GM18511 (cell line): ENCODE results near the gene CASP6.
"Not testable (repeated sequence)": the region's sequence is repeated elsewhere in the genome, so short reads cannot be mapped to it uniquely, and the experiment has no call there.

Experiments used
- ATAC-seq: cut with Tn5 transposase; IDR thresholded peaks from one replicate; pipeline ENCODE4 v1.9.1; 2021; ENCODE audit warnings: mild to moderate bottlenecking, moderate library complexity; ENCODE audit not compliant: unreplicated experiment

The CASP6 gene

DNA sequence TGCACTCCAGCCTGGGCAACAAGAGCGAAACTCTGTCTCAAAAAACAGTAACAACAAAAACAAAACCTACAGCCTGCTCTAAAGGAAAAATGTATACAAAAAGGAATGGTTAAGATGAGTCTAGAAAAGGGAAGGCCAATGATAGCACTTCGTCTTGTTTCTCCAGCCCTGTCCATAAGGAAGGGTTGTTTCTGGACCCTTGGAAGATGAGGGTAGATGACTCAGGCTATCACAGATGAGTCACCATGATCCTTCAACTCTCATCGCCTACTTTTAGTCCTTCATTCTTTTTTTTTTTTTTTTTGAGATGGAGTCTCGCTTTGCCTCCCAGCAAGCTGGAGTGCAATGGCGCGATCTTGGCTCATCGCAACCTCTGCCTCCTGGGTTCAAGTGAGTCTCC is 17.8 kb upstream of the CASP6 start:
- no peak for ATAC-seq

DNA sequence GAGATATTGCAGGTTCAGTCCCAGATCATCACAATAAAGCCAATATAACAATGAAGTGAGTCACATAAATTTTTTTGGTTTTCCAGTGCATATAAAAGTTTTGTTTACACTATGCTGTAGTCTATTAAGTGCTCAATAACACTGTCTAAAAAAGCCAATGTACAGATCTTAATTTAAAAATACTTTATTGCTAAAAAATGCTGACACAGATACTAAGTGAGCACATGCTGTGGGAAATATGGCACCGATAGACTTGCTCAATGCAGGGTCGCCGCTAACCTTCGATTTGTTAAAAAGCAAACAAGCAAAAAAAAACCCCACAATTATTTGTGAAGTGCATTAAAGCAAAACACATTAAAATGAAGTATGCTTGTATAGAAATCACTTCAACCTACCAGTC is 16.4 kb upstream of the CASP6 start:
- no peak for ATAC-seq

DNA sequence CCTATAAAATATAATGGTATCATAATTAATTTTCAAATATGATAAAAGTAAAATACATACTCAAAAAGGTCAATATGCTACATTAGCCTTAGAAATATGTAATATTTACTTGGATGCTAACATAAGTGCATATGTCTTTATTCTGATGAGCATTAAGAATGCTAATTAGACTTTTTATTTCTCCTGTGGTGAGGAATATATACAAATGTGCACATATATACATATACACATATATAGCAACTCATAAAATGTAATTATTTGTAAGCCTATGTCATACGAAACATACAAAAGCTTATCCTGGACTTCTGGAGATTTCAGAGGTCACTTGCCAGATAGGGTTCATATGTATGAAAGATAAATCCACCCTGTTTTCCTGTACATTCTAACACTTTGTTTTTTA is 15.5 kb upstream of the CASP6 start:
- no peak for ATAC-seq

DNA sequence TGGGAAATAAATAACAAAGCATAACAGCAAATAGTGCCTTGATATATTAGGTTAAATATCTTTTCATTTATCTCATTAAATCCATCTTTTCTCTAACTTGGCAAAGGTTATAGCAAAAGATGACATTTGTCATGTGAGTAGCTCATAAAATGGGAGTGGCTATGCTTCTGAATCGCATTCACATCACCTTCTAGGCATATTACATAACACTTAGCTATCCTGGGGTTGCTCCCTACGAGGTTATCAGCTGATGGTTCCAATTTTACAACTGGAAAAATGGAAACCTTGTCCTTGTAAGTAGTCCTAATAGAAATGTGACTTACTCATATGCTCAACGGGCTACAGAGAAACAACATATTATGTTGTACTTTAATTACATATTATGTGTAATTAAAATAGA is 10.3 kb upstream of the CASP6 start:
- no peak for ATAC-seq

DNA sequence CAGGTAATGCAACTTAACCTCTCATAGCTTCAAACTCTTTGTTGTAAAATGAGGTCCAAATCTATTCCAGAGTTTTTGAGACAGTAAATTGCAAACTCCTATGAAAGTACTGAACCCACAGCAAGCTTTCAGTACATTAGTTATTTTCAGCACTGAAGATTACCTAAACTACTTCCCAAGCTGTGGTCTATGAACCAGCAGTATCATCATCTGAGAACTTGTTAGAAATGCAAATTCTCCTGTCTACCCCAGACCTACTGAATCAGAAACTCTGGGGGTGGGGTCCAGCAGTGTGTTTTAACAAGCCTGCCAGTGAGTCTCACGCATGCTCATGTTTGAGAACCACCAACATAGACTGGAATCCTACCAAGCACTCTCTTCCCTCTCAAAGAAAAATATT is 5.7 kb upstream of the CASP6 start:
- peak; percentile 73 for ATAC-seq

DNA sequence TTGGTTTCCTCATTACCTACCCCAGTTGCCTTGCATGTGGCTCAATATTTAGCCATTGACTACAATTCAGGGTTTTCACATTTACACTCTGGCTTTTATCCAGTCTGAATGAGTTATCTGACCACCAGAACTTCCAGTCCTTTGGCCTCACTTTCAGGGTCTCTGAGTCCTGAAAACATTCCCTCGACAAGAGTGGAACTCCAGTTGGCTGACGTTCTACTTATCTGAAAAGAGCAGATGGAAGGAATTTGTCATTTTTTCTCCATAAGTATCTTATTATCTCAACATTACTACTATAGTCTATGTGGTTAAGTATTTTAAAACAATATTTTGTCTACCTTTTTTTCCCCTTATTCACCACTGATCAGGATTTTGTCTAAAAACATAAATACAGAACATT is 5.2 kb upstream of the CASP6 start:
- ATAC-seq = no peak

DNA sequence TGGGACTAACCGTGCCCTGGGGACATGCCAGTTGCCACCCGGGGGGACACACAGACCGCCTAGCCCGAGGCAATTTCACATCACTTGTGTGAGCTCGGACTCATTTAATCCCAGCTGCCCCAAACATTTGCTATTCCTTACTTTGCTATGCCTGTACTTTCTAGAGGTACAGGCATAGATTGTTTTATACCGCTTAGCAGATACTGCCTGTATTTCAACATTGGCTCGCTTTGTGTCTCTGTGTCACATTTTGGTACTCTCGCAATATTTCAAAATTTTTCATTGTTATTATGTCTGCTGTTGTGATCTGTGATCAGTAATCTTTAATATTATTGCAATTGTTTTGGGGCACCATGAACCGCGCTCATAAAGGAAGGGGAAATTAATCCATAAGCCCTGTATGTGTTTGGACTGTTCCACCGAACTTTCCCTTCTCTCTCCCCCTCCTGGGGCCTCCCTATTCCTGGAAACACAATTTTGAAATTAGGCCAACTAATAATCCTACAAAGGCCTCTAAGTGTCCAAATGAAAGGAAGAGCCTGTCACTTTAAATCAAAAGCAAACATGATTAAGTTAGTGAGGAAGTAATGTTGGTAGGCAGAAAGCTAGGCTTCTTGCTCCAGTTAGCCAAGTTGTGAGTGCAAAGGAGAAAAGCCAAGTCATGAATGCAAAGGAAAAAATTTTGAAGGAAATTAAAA is 568 bp upstream of the CASP6 start:
- ATAC-seq = no peak

DNA sequence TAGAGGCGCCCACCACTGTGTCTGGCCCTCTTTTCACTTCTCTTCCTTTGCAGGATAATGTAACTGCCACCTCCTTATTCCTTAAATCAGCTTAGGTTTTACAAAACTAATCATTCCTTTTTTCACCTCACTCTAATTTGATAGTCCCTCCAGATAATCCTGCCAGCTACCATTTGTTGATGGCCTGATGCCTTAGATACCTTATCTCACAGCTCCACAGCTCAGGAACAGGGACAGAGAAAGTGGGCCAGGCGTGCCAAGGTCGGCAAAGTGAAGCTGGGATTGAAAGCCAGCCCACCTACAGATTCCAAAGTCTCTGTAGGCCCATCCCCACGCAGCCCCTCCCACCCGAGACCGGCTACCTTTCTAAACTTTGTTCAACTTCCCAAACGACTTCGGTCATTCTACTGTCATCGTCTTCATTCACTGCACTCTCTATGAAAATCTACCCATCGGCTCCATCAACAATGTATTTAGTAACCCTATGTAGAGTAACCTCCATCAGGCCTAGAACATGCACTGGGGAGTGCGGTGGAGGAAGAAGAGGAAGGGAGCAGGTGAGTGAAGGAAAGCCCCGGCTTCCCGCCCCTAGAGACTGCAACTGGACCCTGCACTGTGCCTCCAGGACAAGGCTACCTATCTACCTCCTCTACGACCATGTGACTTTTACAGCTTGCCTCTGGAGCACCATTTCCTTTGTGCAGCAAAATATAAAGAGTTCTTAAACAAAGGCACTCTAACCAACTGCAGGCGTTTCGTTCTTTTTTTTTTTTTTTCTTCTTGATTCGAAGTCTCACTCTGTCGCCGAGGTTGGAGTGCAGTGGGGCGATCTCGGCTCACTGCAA is 1.5 kb downstream of the CASP6 start:
- ATAC-seq = no peak

DNA sequence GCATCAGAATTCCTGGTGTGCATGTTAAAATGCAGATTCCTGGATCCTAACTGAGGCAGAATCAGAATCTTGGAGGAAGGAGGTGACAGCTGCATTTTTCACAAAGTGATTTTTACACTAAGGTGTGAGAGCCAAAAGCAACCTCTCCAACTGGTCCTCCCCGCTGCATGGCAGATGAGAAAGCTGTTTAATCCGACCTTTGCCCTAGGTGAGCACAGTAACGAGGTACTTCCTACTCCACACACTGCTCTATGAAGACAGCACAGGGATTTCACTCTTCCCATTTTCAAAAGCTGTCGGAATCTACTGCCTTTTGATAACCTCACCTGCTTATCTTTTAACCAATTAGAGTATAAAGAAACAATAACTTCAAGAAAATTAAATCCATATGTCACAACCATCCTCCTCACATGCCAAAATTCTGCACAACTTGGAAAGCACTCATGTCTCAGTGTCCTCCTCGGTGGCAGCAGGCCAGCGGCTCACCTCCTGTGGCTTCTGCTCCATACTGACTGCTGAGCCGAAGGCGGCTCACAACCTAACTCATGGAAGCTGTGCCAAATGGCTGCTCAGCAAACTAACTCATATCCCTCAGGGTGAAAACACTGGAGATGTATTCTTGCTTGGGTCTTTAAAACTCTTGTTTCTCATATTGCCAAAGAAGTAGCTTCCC is 3.6 kb downstream of the CASP6 start:
- ATAC-seq = no peak

DNA sequence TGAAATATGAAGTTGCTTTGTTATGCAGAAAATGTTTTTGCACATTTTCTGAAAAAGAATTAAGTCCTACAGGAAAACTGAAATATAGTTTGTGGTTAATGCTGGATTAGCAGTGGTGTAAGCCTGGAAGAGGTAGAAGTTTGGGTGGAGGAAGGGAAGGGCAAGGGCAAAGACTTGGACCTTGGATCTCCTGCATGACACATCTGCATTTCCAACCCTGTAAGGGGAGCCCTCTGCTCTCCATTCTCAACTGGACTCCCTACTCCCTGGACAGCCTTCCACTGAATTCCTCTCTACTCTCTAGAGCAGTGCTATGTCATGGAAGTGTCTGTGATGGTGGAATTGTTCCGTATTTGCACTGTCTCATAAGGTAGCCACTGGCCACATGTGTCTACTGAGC is 4.6 kb downstream of the CASP6 start:
- ATAC-seq = no peak

DNA sequence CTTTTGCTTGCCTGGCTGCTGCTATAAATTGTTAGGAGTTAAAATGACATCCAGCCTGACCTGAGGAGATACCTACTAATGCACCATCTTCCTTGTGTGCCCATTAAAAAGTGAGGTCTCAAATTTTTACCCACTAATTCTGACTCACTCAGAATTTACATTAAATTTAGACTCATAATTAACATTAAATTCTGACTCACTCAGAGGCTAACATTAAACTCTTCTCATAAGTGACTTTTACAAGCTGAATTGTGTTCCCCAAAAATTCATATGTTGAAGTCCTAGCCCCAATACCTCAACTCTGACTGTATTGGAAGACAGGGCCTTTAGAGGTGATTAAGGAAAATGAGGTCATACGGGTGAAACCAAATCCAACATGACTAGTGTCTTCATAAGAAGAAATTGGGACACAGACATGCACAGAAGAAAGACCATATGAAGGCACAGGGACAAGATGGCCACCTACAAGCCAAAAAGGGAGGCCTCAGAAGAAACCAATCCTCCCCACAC is 11.8 kb downstream of the CASP6 start:
- peak; percentile 5 for ATAC-seq

DNA sequence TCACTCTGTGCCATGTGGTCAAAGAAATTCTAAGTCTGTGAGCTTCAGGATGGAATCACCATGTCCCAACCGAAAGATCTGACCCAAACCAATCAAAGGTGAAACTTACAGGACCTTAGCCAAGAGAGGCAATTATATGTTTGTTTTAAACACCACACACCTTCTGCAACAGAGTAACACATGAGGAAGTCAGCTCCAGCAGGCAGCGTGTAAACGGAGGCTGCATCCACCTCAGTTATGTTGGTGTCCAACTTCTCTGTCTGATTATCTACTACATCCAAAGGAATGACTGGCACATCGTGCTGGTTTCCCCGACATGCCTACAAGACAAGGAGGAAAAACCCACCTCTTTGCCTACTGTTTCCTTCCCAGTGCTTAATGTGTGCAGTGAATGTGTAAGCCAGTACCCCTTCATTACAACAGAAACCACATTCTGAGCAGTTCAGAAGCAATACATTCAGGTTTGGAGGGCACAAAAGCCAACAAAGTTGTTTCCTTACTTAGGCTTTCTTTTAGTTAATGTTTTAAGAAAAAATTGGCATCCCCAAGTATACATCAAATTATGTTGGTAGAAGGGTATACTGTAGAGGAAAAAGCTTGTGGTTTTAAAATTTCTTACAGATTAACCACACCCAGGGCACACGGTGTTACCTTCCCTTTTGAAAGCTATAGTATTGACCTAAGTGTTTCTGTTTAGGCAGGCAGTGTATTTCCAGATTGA is 12.4 kb downstream of the CASP6 start:
- peak; percentile 96 for ATAC-seq

DNA sequence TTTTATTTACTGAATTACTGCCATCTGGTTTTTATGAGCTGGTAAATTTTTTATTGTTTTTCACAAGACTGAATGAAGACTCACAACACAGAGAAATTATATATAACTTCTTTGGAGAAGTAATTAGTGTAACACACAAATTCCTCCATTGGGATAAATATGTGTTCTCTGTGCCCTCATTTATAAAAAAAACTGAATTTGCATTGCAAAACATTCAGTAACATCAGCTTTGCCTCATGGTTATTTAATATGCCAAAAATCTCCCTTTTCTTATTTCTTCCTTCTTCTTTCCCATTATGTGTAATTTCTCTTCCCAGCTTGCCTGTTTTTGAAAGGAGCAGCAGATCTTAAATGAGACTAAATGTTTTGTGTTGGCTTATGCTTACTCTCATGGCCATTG is 18.5 kb downstream of the CASP6 start:
- no peak for ATAC-seq

DNA sequence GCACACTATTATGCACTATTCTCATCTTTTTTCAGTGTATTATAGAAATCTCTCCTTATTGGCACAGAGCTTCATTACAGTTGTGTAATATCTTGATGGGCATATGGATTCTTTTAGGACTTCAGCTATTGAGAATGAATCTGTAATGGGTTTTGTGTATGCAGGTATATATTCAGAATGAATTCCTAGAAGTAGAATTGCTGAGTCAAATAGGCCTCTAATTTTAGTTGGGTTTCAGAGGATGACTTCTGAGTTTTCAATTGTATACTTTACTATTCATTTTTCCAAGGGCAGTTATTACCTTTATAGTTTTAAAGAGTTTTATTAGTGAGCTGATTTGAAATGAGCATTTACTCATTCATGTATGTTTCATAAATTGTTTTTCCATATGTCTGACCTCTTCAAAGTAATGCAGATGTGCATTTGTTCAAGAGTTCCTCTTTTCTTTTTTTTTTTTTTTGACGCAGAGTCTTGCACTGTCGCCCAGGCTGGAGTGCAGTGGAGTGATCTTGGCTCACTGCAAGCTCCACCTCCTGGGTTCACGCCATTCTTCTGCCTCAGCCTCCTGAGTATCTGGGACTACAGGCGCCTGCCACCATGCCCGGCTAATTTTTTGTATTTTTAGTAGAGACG is 19.5 kb downstream of the CASP6 start:
- ATAC-seq = no peak

DNA sequence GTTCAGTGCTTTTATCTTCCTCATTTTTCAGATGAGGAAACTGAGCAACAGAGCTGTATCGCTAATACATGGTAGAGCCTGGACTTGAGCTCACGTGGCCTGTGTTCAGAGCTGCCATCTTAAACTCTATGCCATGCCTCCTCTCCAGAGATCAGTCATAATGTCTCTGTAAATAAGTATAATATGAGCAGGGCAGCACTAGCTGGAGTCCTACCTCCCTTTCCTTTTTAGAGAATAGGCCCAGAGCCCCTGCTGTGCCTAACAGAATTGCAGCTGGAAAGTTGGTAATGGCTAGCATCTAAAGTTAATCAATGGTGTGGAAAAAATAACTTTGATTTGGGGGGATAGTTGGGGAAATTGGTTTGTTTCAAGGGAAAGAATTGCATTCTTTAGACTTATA is 20.4 kb downstream of the CASP6 start:
- ATAC-seq = no peak

DNA sequence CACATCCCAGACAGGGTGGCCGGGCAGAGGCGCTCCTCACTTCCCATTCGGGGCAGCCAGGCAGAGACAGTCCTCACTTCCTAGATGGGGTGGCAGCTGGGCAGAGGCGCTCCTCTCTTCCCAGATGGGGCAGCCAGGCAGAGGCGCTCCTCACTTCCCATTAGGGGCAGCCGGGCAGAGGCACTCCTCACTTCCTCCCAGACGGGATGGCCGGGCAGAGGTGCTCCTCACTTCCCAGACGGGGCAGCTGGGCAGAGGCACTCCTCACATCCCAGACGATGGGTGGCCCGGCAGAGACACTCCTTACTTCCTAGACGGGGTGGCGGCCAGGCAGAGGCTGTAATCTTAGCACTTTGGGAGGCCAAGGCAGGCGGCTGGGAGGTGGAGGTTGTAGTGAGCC is 24.3 kb downstream of the CASP6 start:
- not testable (repeated sequence) for ATAC-seq

DNA sequence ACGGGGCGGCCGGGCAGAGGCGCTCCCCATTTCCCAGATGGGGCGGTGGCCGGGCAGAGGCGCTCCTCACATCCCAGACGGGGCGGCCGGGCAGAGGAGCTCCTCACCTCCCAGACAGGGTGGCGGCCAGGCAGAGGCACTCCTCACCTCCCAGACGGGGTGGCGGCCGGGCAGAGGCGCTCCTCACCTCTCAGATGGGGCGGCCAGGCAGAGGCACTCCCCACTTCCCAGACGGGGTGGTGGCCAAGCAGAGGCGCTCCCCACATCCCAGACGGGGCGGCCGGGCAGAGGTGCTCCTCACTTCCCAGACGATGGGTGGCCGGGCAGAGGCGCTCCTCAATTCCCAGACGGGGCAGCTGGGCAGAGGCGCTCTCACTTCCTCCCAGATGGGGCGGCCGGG is 24.8 kb downstream of the CASP6 start:
- not testable (repeated sequence) for ATAC-seq

DNA sequence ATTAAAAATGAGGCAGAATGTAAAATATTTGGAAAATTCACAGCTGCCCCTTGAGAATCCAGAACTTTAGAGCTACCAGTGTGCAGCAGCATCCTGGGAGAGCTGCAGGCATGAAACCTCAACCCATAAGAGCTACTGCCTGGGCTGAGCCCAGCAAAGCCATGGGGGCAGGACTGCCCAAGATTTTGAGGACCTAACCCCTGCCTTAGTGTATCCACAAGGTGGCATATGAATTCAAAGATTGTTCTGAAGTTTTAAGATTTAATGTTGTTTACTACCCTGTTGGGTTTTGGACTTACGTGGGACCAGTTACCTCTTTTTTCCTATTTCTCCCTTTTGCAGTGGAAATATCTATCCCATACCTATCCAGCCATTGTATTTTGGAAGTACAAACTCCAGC is 26.4 kb downstream of the CASP6 start:
- no peak for ATAC-seq

DNA sequence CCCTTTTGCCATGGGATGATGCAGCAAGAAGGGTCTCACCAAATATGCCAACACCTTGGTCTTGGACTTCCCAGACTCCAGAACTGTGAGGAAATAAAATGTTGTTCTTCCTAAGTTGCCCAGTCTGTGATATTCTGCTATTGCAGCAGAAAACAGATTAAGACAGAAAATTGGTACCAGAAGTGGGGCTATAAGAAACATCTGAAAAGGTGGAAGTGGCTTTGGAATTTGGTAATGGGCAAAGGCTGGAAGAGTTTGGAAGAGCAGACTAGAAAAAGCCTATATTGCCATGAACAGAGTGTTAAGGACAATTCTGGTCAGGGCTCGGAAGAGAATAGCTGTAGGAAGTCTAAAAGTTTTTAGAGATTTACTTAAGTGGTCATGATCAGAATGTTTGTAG is 27.4 kb downstream of the CASP6 start:
- ATAC-seq = no peak

DNA sequence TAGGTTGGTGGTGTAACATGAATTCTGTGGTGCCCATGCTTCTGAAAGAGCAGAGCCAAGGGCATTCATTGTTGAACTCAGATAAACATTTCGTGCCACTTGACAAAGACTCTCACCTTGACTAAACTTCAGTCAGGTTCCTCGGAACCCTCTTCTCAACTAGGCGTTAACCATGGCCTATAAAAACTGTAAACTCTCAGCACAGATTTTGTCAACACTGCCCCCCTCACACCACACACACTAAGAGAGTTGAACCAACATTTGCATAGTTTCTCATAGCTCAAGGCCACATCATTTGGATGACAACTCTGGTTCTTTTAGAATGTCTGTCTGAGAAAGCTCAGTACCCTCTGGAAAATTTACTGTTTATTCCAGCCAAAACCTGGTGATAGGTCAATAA is 28.1 kb downstream of the CASP6 start:
- ATAC-seq = no peak

DNA sequence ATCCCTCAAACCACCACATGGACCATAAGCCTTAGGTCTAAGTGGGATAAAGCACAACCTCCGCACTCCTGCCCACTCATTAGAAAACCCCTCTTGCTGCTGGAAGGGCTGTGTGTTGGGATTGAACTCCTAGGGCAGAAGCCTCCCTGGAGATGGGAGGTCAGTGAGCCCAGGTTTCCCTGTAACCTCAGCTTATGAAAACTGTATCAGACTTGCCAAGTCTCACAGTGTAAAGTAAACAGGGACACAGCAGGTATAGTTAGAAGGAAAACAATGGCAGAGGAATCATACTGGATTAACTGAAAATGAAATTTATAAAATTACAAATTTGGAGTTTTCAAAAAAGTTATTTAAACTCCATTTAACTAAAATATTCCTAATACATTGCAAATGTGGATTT is 29.9 kb downstream of the CASP6 start:
- no peak for ATAC-seq
